A673 (cell line): Measurements from ENCODE around the gene PCCA.

Experiments used
- CTCF ChIP-seq: fragments of 300-800, 200-600 bp; sonication (generic); conservative IDR thresholded peaks from 2 replicates; pipeline ENCODE4 v1.5.1; 2017; ENCODE audit warnings: low read depth, mild to moderate bottlenecking, antibody characterized with exemption, low read length, moderate library complexity, mixed read lengths
- EZH2 ChIP-seq: fragments of 200-600 bp; sonication (generic); IDR thresholded peaks from 2 replicates; pipeline ENCODE4 v1.6.1; 2017; ENCODE audit warnings: borderline replicate concordance, low read depth, mild to moderate bottlenecking, mixed read lengths, antibody characterized with exemption, low read length; ENCODE audit not compliant: poor library complexity, severe bottlenecking

GRCh38 chr13:100363285-100363711 lies 274.4 kb downstream of the PCCA start:
- TF ChIP-seq EZH2: no peak
- TF ChIP-seq CTCF: no peak
